IMR-90 (cell line): Measurements from ENCODE around the gene PROB1. TPM values are rescaled to one million over a fixed set of nuclear protein-coding genes. Genes with fewer than 3 reads are reported as not detected.

Experiments
- ATAC-seq: fragments of 200-7000 bp; cut with Tn5 transposase; 2 replicates; pipeline ENCODE4 v1.9.1; 2020; ENCODE audit warnings: low read depth, mild to moderate bottlenecking, moderate library complexity
- BruUV-seq: library from RNA; stranded (reverse); fragments of 400-500 nt; replicated peaks from 2 replicates; lab custom pipeline; 2021; lab: Mats Ljungman, UMichigan
- CTCF ChIA-PET: fragments of 300-600 bp; formaldehyde crosslinking; extraction: SDS; loops from one replicate; lab custom pipeline; 2021; ENCODE audit warnings: antibody characterized with exemption; lab: Yijun Ruan, JAX
- POLR2A ChIA-PET: fragments of 300-600 bp; sonication (Branson Sonifier 250); formaldehyde crosslinking; loops from one replicate; lab custom pipeline; 2022; ENCODE audit warnings: antibody characterized with exemption; ENCODE audit not compliant: unreplicated experiment; lab: Charles Lee
- DNase-seq: peaks from one replicate; pipeline ENCODE4 v3.0.0; 2013
- H2AFZ ChIP-seq: replicated peaks from 2 replicates; pipeline ENCODE3; 2013; ENCODE audit warnings: low read length, mild to moderate bottlenecking; ENCODE audit not compliant: poor library complexity
- H2AK5ac ChIP-seq: 2 replicates; pipeline ENCODE4 v1.6.1; 2013; ENCODE audit warnings: low read depth, low read length, inconsistent platforms
- H2AK9ac ChIP-seq: replicated peaks from 2 replicates; pipeline ENCODE3; 2013; ENCODE audit warnings: mild to moderate bottlenecking, low read depth, low read length, moderate library complexity; ENCODE audit not compliant: poor library complexity
- H2BK120ac ChIP-seq: 2 replicates; pipeline ENCODE4 v1.6.1; 2013; ENCODE audit warnings: low read depth, low read length, inconsistent platforms
- H2BK15ac ChIP-seq: 3 replicates; pipeline ENCODE4 v1.6.1; 2013; ENCODE audit warnings: low read depth, low read length, inconsistent platforms
- H2BK20ac ChIP-seq: 2 replicates; pipeline ENCODE4 v1.6.1; 2013; ENCODE audit warnings: low read depth, mild to moderate bottlenecking, inconsistent platforms, low read length, moderate library complexity
- H2BK5ac ChIP-seq: 2 replicates; pipeline ENCODE4 v1.6.1; 2013; ENCODE audit warnings: mild to moderate bottlenecking, low read depth, low read length, inconsistent platforms; ENCODE audit not compliant: poor library complexity, severe bottlenecking
- H3K14ac ChIP-seq: replicated peaks from 2 replicates; pipeline ENCODE4 v1.6.1; 2013; ENCODE audit warnings: low read depth, low read length, inconsistent platforms
- H3K18ac ChIP-seq: 2 replicates; pipeline ENCODE4 v1.6.1; 2013; ENCODE audit warnings: low read depth, low read length, control low read depth
- H3K23ac ChIP-seq: 2 replicates; pipeline ENCODE4 v1.6.1; 2013; ENCODE audit warnings: low read depth, low read length, inconsistent platforms
- H3K27ac ChIP-seq: 2 replicates; pipeline ENCODE4 v1.5.1; 2013; ENCODE audit warnings: mild to moderate bottlenecking, control low read depth, low read length; ENCODE audit not compliant: insufficient read depth
- H3K27me3 ChIP-seq: 2 replicates; pipeline ENCODE4 v1.6.1; 2013; ENCODE audit warnings: low read length; ENCODE audit not compliant: control insufficient read depth, insufficient read depth
- H3K36me3 ChIP-seq: 2 replicates; pipeline ENCODE4 v1.6.1; 2013; ENCODE audit warnings: low read length, mixed read lengths; ENCODE audit not compliant: control insufficient read depth, insufficient read depth
- H3K4ac ChIP-seq: 2 replicates; pipeline ENCODE4 v1.6.1; 2013; ENCODE audit warnings: low read depth, low read length, inconsistent platforms
- H3K4me1 ChIP-seq: 2 replicates; pipeline ENCODE4 v1.6.1; 2013; ENCODE audit warnings: low read length, mixed read lengths; ENCODE audit not compliant: control insufficient read depth, insufficient read depth
- H3K4me2 ChIP-seq: 2 replicates; pipeline ENCODE4 v1.6.1; 2013; ENCODE audit warnings: low read depth, mild to moderate bottlenecking, control low read depth, low read length, moderate library complexity
- H3K4me3 ChIP-seq: 2 replicates; pipeline ENCODE4 v1.5.1; 2013; ENCODE audit warnings: low read depth, mild to moderate bottlenecking, control low read depth, low read length, moderate library complexity; ENCODE audit not compliant: insufficient read depth
- H3K56ac ChIP-seq: 2 replicates; pipeline ENCODE4 v1.6.1; 2013; ENCODE audit warnings: low read length, inconsistent platforms; ENCODE audit not compliant: insufficient read depth; ENCODE audit errors: extremely low read depth
- H3K79me1 ChIP-seq, 2 experiments: 2 replicates each; pipeline ENCODE4 v1.6.1; 2013; ENCODE audit warnings: low read length in 2 of 2, inconsistent platforms in 1 of 2, low read depth in 1 of 2
- H3K9ac ChIP-seq: 2 replicates; pipeline ENCODE4 v1.6.1; 2013; ENCODE audit warnings: low read depth, low read length, control low read depth
- H3K9me1 ChIP-seq: 2 replicates; pipeline ENCODE4 v1.6.1; 2013; ENCODE audit warnings: low read length, inconsistent platforms; ENCODE audit not compliant: insufficient read depth
- H3K9me3 ChIP-seq: 2 replicates; pipeline ENCODE4 v1.6.1; 2013; ENCODE audit warnings: low read length; ENCODE audit not compliant: control insufficient read depth, insufficient read depth
- H4K20me1 ChIP-seq: 2 replicates; pipeline ENCODE4 v1.6.1; 2013; ENCODE audit warnings: low read length, inconsistent platforms; ENCODE audit not compliant: insufficient read depth
- H4K5ac ChIP-seq: 2 replicates; pipeline ENCODE4 v1.6.1; 2013; ENCODE audit warnings: mild to moderate bottlenecking, low read depth, low read length, control low read depth
- H4K8ac ChIP-seq, 2 experiments: 2 replicates each; pipeline ENCODE4 v1.6.1; 2013; ENCODE audit warnings: low read depth in 2 of 2, low read length in 2 of 2, control low read depth in 1 of 2, inconsistent platforms in 1 of 2
- H4K91ac ChIP-seq: 2 replicates; pipeline ENCODE4 v1.6.1; 2013; ENCODE audit warnings: low read depth, low read length, inconsistent platforms; ENCODE audit not compliant: insufficient read depth
- BHLHE40 ChIP-seq: fragments of 150-350 bp; IDR thresholded peaks from 2 replicates; pipeline ENCODE4 v1.6.1; 2016; ENCODE audit warnings: mild to moderate bottlenecking, low read depth, low read length
- CEBPB ChIP-seq: IDR thresholded peaks from 2 replicates; pipeline ENCODE4 v1.6.1; 2012; ENCODE audit warnings: low read depth, low read length, improper control_type of control experiment
- CHD1 ChIP-seq: IDR thresholded peaks from 2 replicates; pipeline ENCODE4 v1.6.1; 2012; ENCODE audit warnings: low read depth, low read length, improper control_type of control experiment
- FOS ChIP-seq: fragments of 150-350 bp; IDR thresholded peaks from 2 replicates; pipeline ENCODE4 v1.6.1; 2016; ENCODE audit warnings: low read depth, low read length
- MAFK ChIP-seq: IDR thresholded peaks from 2 replicates; pipeline ENCODE4 v1.6.1; 2012; ENCODE audit warnings: low read depth, low read length, improper control_type of control experiment
- NFE2L2 ChIP-seq: fragments of 150-350 bp; IDR thresholded peaks from 2 replicates; pipeline ENCODE4 v1.6.1; 2016; ENCODE audit warnings: low read depth, mild to moderate bottlenecking, low read length
- POLR2A ChIP-seq: IDR thresholded peaks from 2 replicates; pipeline ENCODE4 v1.6.1; 2012; ENCODE audit warnings: mild to moderate bottlenecking, low read depth, low read length
- RAD21 ChIP-seq: IDR thresholded peaks from 2 replicates; pipeline ENCODE4 v1.6.1; 2012; ENCODE audit warnings: low read length, improper control_type of control experiment
- RCOR1 ChIP-seq: IDR thresholded peaks from 2 replicates; pipeline ENCODE4 v1.6.1; 2012; ENCODE audit warnings: mild to moderate bottlenecking, low read length, improper control_type of control experiment; ENCODE audit not compliant: insufficient replicate concordance
- WGBS, 2 experiments: methylation state at CpG; one replicate each; pipeline versions ENCODE4 v1.1.5 to v1.1.7; 2013; ENCODE audit warnings: missing lambda C conversion rate in 2 of 2; ENCODE audit not compliant: insufficient read length in 1 of 2; ENCODE audit errors: extremely low coverage in 2 of 2; 5-methylcytosine and 5-hydroxymethylcytosine counted together
- dilution Hi-C: fragments of 300-500 bp; cut with HindIII; formaldehyde crosslinking; loops from one replicate; pipeline ENCODE4 v1.14.3; 2018; ENCODE audit warnings: low sequenced_read_pairs; ENCODE audit not compliant: unreplicated experiment
- in situ Hi-C: fragments of 300-500 bp; cut with MboI; formaldehyde crosslinking; loops from 3 replicates; pipeline ENCODE4 v1.14.3; 2019; ENCODE audit warnings: low sequenced_read_pairs, inconsistent platforms, mixed read lengths
- intact Hi-C: fragments of 100-400 bp; cut with micrococcal nuclease; formaldehyde crosslinking; loops from 2 replicates; pipeline ENCODE4 v1.10.0; 2022
- polyA plus RNA-seq, 3 experiments: library from polyadenylated mRNA; depleted of rRNA; stranded (reverse); fragments of >200 nt; gene quantifications; 2 replicates each; pipeline ENCODE4 v1.2.3, GENCODE V29; 2012; ENCODE audit warnings: low replicate concordance in 1 of 3
- total RNA-seq: library from RNA; depleted of rRNA; stranded (reverse); fragments of >200 nt; gene quantifications from 2 replicates; pipeline ENCODE4 v1.2.3, GENCODE V29; 2012
- TF ChIP-seq, protein P1 (sequence below): conservative IDR thresholded peaks from 2 replicates; pipeline ENCODE4 v1.5.1; 2012; ENCODE audit warnings: mild to moderate bottlenecking, low read depth, low read length, improper control_type of control experiment
- TF ChIP-seq, protein P2 (sequence below): fragments of 150-350 bp; IDR thresholded peaks from 2 replicates; pipeline ENCODE4 v1.6.1; 2017; ENCODE audit warnings: mild to moderate bottlenecking, antibody characterized with exemption, low read length, low read depth
- TF ChIP-seq, protein P3 (sequence below): fragments of 150-350 bp; IDR thresholded peaks from 2 replicates; pipeline ENCODE4 v1.6.1; 2016; ENCODE audit warnings: low read depth, mild to moderate bottlenecking, low read length, moderate library complexity, borderline replicate concordance

The PROB1 gene
- total and polyA plus RNA-seq, 2 of the 4 experiments (the other 2 are of a cell fraction): under 0.01 to 0.38 TPM

GRCh38 chr5:139374909-139375308 is 20.0 kb downstream of the PROB1 start:
- Histone ChIP-seq H3K4me2 (no peak overlapping the region), H4K5ac (no peak overlapping the region), H3K14ac (no peak overlapping the region), H2BK5ac (no peak overlapping the region), H3K23ac (no peak overlapping the region), H4K91ac (no peak overlapping the region), H3K56ac (no peak overlapping the region), H3K4ac (no peak overlapping the region), H3K36me3 (peaks cover 32% of the 10 kb centered on the region), H2BK120ac (no peak overlapping the region), H2AK5ac (no peak overlapping the region), H3K4me3 (no peak overlapping the region), H2AK9ac (no peak overlapping the region), H2BK15ac (no peak overlapping the region), H2BK20ac (no peak overlapping the region), H3K18ac (no peak overlapping the region), H3K79me1 (peaks cover 6 to 21% of the 10 kb centered on the region in 2 experiments; a peak in 3 of 4 replicates), H4K8ac (no peak overlapping the region), H3K27ac (no peak overlapping the region), H3K9ac (no peak overlapping the region), H2AFZ (no peak overlapping the region), H4K20me1 (peaks cover 10% of the 10 kb centered on the region; the same call in 1 of the 2 replicates), H3K27me3 (no peaks in the 10 kb centered on the region), H3K9me3 (no peaks in the 10 kb centered on the region), H3K9me1 (peaks cover 22% of the 10 kb centered on the region), H3K4me1 (peaks cover 6% of the 10 kb centered on the region; the same call in 1 of the 2 replicates)
- no CpG with 5 or more reads among the region's 2 CpGs for WGBS, 2 experiments
- TF ChIP-seq, protein P1, sequence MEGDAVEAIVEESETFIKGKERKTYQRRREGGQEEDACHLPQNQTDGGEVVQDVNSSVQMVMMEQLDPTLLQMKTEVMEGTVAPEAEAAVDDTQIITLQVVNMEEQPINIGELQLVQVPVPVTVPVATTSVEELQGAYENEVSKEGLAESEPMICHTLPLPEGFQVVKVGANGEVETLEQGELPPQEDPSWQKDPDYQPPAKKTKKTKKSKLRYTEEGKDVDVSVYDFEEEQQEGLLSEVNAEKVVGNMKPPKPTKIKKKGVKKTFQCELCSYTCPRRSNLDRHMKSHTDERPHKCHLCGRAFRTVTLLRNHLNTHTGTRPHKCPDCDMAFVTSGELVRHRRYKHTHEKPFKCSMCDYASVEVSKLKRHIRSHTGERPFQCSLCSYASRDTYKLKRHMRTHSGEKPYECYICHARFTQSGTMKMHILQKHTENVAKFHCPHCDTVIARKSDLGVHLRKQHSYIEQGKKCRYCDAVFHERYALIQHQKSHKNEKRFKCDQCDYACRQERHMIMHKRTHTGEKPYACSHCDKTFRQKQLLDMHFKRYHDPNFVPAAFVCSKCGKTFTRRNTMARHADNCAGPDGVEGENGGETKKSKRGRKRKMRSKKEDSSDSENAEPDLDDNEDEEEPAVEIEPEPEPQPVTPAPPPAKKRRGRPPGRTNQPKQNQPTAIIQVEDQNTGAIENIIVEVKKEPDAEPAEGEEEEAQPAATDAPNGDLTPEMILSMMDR: no peak
- no peak for TF ChIP-seq NFE2L2
- TF ChIP-seq RAD21: no peak
- no peak for TF ChIP-seq RCOR1
- no peak for TF ChIP-seq FOS
- TF ChIP-seq CEBPB: no peak
- TF ChIP-seq, protein P2, sequence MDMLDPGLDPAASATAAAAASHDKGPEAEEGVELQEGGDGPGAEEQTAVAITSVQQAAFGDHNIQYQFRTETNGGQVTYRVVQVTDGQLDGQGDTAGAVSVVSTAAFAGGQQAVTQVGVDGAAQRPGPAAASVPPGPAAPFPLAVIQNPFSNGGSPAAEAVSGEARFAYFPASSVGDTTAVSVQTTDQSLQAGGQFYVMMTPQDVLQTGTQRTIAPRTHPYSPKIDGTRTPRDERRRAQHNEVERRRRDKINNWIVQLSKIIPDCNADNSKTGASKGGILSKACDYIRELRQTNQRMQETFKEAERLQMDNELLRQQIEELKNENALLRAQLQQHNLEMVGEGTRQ: no peak
- TF ChIP-seq CHD1: no peak
- TF ChIP-seq, protein P3, sequence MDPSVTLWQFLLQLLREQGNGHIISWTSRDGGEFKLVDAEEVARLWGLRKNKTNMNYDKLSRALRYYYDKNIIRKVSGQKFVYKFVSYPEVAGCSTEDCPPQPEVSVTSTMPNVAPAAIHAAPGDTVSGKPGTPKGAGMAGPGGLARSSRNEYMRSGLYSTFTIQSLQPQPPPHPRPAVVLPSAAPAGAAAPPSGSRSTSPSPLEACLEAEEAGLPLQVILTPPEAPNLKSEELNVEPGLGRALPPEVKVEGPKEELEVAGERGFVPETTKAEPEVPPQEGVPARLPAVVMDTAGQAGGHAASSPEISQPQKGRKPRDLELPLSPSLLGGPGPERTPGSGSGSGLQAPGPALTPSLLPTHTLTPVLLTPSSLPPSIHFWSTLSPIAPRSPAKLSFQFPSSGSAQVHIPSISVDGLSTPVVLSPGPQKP: no peak
- no peak for TF ChIP-seq BHLHE40
- no peak for TF ChIP-seq POLR2A
- no peak for TF ChIP-seq MAFK
- ChIA-PET CTCF (no interaction called here), POLR2A (no interaction called here)
- intact Hi-C loops (no loop called here), in situ Hi-C loops (no loop called here), dilution Hi-C loops (no loop called here)
- ATAC-seq (no peak), DNase-seq (no peak)
- no TSS peak for BruUV-seq
